Measurements from ENCODE around the gene FAM241A.

DNA sequence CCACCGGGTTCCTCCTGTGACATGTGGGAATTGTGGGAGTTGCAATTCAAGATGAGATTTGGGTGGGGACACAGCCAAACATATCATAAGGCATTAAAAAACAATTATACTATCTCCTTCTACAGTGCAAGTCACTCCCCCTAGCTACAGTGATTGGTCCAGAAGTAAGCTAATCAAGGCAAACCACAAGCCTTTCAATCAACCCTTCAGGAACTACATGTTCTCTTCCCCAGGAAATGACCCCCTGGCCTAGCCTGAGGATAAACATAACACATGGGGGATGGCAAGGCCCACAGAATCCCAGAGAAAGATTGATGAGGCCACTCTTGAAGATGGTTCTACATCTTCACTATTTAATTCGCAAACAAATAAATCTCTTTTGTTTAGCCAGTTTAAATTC lies 25.2 kb upstream of the FAM241A start:
- TF ChIP-seq, protein P1, sequence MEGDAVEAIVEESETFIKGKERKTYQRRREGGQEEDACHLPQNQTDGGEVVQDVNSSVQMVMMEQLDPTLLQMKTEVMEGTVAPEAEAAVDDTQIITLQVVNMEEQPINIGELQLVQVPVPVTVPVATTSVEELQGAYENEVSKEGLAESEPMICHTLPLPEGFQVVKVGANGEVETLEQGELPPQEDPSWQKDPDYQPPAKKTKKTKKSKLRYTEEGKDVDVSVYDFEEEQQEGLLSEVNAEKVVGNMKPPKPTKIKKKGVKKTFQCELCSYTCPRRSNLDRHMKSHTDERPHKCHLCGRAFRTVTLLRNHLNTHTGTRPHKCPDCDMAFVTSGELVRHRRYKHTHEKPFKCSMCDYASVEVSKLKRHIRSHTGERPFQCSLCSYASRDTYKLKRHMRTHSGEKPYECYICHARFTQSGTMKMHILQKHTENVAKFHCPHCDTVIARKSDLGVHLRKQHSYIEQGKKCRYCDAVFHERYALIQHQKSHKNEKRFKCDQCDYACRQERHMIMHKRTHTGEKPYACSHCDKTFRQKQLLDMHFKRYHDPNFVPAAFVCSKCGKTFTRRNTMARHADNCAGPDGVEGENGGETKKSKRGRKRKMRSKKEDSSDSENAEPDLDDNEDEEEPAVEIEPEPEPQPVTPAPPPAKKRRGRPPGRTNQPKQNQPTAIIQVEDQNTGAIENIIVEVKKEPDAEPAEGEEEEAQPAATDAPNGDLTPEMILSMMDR (IDR thresholded peaks at IDR 0.05) = no peak
- TF ChIP-seq EP300 (IDR thresholded peaks at IDR 0.05) (no peak), POLR2AphosphoS5 (IDR thresholded peaks at IDR 0.05) (no peak), POLR2A (IDR thresholded peaks at IDR 0.05) (no peak)

Measured in gastroesophageal sphincter (tissue), 3 donors.